Stomach smooth muscle (tissue), 2 donors: ENCODE data around the gene SMIM45.

Source experiments
- H3K27ac ChIP-seq: one replicate; pipeline ENCODE4 v1.7.0; 2013; ENCODE audit warnings: mild to moderate bottlenecking, low read length, inconsistent platforms
- H3K27me3 ChIP-seq, 2 donors: one replicate each; pipeline ENCODE4 v1.7.0; 2013; ENCODE audit warnings: low read length in 2 of 2; ENCODE audit not compliant: insufficient read depth in 2 of 2, control insufficient read depth in 1 of 2
- H3K36me3 ChIP-seq, 2 donors: one replicate each; pipeline ENCODE4 v1.7.0; 2013; ENCODE audit warnings: low read length in 2 of 2; ENCODE audit not compliant: control insufficient read depth in 2 of 2, insufficient read depth in 2 of 2
- H3K4me1 ChIP-seq: one replicate; pipeline ENCODE4 v1.7.0; 2013; ENCODE audit warnings: low read length; ENCODE audit not compliant: control insufficient read depth, insufficient read depth
- H3K4me3 ChIP-seq, 2 donors: one replicate each; pipeline ENCODE4 v1.7.0; 2013; ENCODE audit warnings: low read length in 2 of 2
- H3K9ac ChIP-seq, 2 donors: one replicate each; pipeline ENCODE4 v1.7.0; 2013; ENCODE audit warnings: low read length in 2 of 2, mild to moderate bottlenecking in 1 of 2
- H3K9me3 ChIP-seq, 2 donors: one replicate each; pipeline ENCODE4 v1.7.0; 2013; ENCODE audit warnings: low read length in 2 of 2; ENCODE audit not compliant: control insufficient read depth in 2 of 2
- donor health status: healthy.
- donor health status: Pancreatic carcinoma.

Gene SMIM45

DNA sequence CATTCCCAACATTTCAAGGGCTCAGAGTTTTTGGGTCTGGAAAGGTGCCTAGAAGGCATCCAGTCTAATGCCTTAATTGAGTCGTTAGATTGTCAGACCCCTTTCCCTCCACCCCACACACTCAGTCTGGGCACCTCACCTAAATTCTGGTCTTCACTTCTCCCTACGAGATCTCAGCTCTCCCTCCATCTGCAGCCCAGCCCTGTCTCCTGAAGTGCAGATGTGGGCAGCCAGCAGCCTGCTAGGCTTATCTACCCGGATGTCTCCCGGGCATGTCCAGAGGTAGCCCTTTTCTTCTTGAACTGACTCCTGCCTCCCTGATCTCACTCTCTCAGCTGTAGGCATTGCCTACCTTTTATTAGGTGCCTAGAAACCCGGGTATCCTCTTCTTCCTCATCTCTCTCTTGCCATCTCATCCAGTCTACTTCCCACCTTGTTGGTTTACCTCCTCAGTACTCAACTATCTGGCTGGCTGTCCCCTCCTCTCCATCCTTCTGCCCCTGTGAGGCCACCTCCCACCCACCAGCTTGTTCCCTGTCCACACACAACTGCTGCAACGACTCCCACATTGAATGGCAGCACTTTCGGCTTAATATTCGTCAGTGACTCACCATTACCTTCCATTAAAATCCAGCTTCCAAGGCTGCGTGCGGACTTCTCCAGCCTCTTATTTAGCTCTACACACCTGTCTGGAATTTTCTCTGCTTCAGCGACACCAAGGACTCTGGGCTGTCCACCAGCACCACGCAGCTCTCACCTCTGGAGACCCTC is 23.5 kb downstream of the SMIM45 start:
- Histone ChIP-seq H3K4me3 (no peak overlapping the region), H3K9ac (no peak overlapping the region)

DNA sequence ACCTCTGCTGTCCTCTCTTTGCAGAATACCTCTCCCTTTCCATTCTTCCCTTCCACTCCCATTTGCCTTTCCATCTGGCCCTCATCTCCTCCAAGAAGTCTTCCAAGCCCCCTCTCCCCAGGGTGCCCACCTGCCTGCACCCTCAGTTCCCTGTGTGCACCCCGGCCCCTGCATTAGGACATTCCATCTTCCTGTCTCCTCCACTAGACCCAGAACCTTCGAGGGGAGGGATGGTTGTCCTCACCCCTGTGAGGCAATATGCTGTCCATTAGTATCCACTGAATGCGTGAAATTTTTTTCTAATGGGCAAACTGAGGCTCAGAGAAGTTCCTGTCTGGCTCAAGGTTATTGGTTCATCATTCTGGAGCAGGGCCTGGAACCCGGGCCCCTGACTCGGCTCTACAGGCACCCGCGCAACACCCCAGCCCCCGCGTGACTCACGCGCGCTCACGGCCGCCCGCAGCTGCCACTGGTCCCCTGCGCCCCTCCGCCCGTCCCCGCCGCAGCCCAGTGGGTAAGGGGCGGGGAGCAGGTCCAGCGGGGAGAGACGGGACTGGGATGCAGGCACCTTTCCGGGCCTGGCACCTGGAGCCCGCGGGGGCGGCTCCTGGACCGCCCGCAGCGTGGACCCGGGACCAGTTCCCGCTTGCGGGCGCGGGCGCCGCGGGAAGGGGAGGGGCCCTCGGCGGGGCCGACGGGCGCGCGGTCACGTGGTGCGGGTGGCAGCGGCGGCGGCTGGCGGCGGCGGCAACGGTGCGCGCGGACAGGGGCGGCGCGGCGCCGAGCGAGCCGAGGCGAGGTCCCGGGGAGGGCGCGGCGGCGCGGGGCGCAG is 24.3 kb downstream of the SMIM45 start:
- Histone ChIP-seq H3K27ac (no peak overlapping the region), H3K27me3 (peaks cover 28 to 37% of the 10 kb centered on the region in 2 donors), H3K4me1 (peaks cover 5% of the 10 kb centered on the region), H3K9ac (no peak overlapping the region), H3K36me3 (no peaks in the 10 kb centered on the region), H3K4me3 (peak overlapping the region; percentile 40 to 64), H3K9me3 (no peaks in the 10 kb centered on the region)

More for the DNA sequence above, 23.5 kb downstream of the SMIM45 start:
- Histone ChIP-seq H3K9me3 (no peaks in the 10 kb centered on the region), H3K27ac (no peak overlapping the region), H3K36me3 (no peaks in the 10 kb centered on the region), H3K27me3 (peaks cover 28 to 40% of the 10 kb centered on the region in 2 donors), H3K4me1 (peaks cover 5% of the 10 kb centered on the region)

DNA sequence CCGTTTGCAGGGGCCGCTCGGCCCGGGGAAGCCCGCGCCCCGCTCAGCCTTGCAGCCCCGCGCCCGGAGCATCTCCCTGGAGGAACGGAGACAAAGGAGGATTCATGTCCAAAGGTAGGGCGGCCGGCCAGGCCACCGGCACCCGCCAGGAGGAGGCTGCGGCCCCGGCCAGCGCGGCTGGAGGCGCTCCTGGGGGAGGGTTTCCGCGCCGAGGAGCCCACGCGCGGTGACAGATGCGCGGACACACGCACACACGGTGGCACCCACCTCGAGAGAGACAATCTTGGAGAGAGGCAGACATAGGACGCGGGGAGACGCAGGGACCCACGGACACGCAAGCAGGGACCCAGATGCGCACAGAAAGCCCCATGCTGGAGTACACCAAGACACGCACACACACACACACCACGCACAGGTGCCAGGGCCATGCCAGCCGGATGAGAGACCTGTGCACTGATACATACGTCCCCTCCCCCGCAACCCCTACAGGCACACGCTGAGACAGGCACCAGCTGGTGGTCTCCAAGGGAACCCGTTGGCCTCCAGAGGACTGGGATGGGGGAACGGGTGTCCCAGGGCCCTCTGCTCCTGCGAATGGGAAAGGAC is 25.1 kb downstream of the SMIM45 start:
- Histone ChIP-seq H3K36me3 (no peaks in the 10 kb centered on the region), H3K4me3 (peak overlapping the region; percentile 50 to 68), H3K9ac (no peak overlapping the region), H3K27me3 (peaks cover 28 to 34% of the 10 kb centered on the region in 2 donors), H3K4me1 (peaks cover 5% of the 10 kb centered on the region), H3K9me3 (no peaks in the 10 kb centered on the region), H3K27ac (no peak overlapping the region)

DNA sequence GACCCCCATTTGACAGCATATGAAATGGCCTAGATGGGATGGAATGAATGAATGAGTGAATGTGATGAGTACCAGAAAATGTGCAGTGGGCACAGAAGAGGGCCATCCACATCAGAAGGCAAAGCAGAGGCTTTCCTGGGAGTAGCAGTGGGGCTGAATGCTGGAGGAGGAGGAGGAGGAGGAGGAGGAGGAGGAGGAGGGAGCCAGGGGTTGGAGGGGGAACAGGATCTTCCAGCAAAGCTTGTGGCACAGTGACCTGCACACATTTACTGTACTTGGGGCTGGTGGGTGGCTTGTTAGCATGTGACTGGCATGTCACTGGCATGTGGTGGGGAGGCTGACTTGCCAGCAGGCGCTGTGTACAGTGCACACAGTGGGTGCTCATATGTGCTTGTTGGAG is 26.8 kb downstream of the SMIM45 start:
- peaks cover 22 to 27% of the 10 kb centered on the region in 2 donors for H3K27me3 ChIP-seq
- H3K27ac ChIP-seq = no peak overlapping the region
- no peaks in the 10 kb centered on the region for H3K9me3 ChIP-seq
- H3K4me1 ChIP-seq = peaks cover 5% of the 10 kb centered on the region
- H3K36me3 ChIP-seq = no peaks in the 10 kb centered on the region
- H3K9ac ChIP-seq = no peak overlapping the region
- H3K4me3 ChIP-seq = no peak overlapping the region

DNA sequence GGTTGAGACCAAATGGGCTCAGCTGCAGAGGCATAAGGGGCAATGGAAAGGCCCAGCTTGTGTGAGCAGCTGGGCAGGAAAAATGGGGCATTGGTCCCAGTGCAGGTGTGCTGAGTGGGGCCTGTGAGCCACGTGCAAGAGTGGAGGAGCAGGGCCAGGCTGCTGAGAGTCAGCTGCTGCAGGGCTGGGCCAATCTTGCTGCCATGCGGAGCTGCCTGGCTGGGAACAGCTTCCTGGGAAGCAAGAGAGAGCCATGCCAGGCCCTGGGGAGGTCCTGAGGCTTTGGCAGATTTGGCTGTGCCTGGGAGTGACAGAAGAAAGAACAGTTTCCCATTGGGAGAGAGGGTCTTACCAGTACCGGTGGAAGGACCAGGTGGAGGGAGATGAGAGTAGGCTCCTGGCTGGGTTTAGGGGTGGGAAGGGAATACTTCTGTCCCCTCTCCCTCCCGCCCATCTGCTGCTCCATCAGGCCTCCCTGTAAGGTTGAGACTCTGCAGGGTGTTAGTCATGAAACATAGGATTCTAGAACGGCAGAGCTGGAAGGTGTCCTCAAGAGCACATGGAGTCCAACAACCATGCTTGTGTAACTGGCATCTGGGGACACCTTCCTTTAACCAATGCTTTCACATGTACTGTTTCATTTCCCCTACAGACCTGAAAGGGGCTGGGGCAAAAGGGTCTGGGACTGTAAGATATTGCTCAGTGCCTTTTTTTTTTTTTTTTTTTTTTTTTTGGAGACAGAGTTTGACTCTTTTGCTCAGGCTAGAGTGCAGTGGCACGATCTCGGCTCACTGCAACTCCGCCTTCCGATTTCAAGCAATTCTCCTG is 27.7 kb downstream of the SMIM45 start:
- no peak overlapping the region for H3K27ac ChIP-seq

DNA sequence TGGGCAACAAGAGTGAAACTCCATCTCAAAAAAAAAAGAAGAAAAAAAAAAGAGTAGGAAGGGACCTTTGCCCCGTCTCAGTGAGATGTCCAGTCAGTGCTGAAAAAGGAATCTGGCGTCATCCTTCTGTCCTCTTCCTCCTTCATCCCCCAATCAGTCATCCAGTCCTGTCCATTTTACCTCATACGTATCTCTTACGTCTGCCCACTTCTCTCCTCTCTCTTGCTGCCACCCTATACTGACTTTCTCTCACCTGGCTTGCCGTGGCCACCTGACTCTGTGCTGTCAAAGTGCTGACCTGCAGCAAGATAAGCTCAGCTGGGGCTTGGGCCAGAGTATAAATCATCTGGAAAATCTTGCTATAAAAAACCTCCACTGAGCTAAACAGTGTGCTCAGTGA is 30.9 kb downstream of the SMIM45 start:
- no peaks in the 10 kb centered on the region for H3K36me3 ChIP-seq
- no peak overlapping the region for H3K27ac ChIP-seq
- H3K4me3 ChIP-seq = no peak overlapping the region
- peaks cover 2 to 10% of the 10 kb centered on the region in 2 donors for H3K27me3 ChIP-seq
- no peak overlapping the region for H3K9ac ChIP-seq
- no peaks in the 10 kb centered on the region for H3K9me3 ChIP-seq
- no peaks in the 10 kb centered on the region for H3K4me1 ChIP-seq

More for the DNA sequence above, 27.7 kb downstream of the SMIM45 start:
- peaks cover 20 to 27% of the 10 kb centered on the region in 2 donors for H3K27me3 ChIP-seq
- no peaks in the 10 kb centered on the region for H3K36me3 ChIP-seq
- no peaks in the 10 kb centered on the region for H3K9me3 ChIP-seq
- no peak overlapping the region for H3K9ac ChIP-seq
- peaks cover 5% of the 10 kb centered on the region for H3K4me1 ChIP-seq
- no peak overlapping the region for H3K4me3 ChIP-seq

DNA sequence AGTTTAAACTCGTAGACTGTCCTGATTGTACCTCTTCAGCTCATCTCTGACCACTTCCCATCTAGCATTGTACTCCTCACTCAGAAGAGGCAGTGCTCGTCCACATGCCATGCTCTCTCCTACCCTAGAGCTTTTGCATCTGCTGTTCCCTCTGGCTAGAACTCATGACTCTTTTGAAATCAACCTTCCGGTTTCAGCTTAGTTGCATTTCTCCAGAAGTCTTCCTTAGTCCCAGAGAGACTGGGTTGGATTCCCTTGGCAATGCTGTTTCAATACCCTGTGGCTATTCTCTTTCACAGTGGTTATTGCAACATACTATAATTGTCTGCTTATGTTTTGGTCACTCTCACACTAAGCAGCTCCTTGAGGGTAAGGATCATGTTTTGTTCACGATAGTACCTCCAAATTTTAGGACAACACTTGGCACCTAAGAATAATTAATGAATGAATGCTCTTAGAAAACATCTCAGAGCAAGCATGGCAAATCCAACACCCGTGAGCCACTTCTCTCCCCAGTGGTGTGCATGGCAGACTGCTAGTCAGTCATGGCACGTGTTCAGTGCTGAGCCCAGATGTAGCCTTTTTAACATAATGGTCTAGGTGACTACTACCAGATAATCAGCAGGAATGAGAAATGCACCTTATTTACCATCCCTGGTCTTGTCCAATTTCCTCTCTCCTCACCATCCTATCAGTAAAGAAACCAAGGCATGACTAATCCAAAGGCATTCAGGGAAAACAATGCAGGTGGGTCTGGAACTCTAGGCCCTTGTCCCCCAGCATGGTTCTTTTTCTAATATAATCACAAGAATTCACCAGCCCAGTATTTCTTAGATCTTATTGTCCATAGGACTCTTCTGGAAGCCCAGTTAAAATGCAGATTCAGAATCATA is 31.8 kb downstream of the SMIM45 start:
- Histone ChIP-seq H3K27ac (no peak overlapping the region), H3K4me3 (no peak overlapping the region), H3K9me3 (no peaks in the 10 kb centered on the region), H3K4me1 (no peaks in the 10 kb centered on the region), H3K36me3 (no peaks in the 10 kb centered on the region), H3K27me3 (peaks cover 0 to 7% of the 10 kb centered on the region in 2 donors), H3K9ac (no peak overlapping the region)

DNA sequence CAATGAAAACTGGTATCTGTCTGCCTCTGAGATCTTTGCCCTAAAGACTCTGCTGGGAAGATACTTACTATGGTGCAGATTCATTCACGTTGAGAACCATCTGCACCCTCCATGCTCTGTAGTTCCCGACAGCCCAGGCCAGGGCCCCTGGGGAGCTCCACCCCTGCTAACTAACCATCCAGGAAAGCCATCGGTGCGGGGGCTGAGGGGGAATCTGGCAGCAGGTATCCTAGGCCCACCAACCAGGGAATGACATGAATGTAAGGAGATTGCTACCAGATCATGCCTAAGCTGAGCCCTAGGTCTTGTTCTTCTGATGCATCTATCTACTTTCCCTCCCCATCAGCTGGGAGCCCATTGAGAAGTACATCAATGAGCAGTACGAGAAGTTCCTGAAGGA is 35.3 kb downstream of the SMIM45 start:
- Histone ChIP-seq H3K9ac (no peak overlapping the region), H3K4me1 (no peaks in the 10 kb centered on the region), H3K36me3 (no peaks in the 10 kb centered on the region), H3K27ac (no peak overlapping the region), H3K27me3 (no peaks in the 10 kb centered on the region), H3K9me3 (no peaks in the 10 kb centered on the region), H3K4me3 (no peak overlapping the region)

DNA sequence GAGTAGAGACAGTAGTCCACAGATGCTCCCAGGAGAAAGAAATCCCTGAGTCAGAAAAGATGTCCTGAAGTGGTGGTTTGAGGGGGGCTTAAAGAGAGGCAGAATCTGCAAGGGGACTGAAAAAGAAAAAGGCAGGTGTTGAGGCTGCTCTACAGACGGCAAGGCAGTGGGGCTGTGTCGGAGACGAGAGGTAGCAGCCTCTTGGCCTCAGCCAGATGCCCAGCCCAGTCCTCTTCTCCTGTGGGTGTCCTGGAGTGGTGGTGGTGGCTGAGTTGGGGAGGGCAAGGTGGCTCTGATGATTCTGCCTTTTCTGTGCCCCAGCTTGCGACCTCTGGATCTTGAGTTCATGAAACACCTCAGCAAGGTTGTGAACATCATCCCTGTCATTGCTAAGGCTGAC is 37.3 kb downstream of the SMIM45 start:
- no peak overlapping the region for H3K9ac ChIP-seq
- no peaks in the 10 kb centered on the region for H3K4me1 ChIP-seq
- H3K27ac ChIP-seq = no peak overlapping the region
- H3K36me3 ChIP-seq = no peaks in the 10 kb centered on the region
- H3K9me3 ChIP-seq = no peaks in the 10 kb centered on the region
- H3K4me3 ChIP-seq = no peak overlapping the region
- no peaks in the 10 kb centered on the region for H3K27me3 ChIP-seq
